Measurements from ENCODE around the gene RARRES1.

GRCh38 chr3:158781849-158782248, 49.6 kb upstream of the RARRES1 start:
- no peak for TF ChIP-seq CTCF (IDR thresholded peaks at IDR 0.05; ENCODE audit: poor library complexity)
- TF ChIP-seq EZH2phosphoT487 (IDR thresholded peaks at IDR 0.05; ENCODE audit: low read depth, severe bottlenecking, unreplicated experiment), result no peak
- no peak for TF ChIP-seq EZH2 (IDR thresholded peaks at IDR 0.05; ENCODE audit: borderline replicate concordance)

Measured in hepatocyte (in vitro differentiated cells).